Esophagus squamous epithelium (tissue), 4 donors: ENCODE measurements around the gene TAGLN3.

Experiments
- POLR2A ChIP-seq, 4 donors: fragments of 450-650 bp; IDR thresholded peaks; one replicate each; pipeline ENCODE4 v1.6.1; 2017; ENCODE audit warnings: antibody characterized with exemption in 4 of 4, mild to moderate bottlenecking in 4 of 4, moderate library complexity in 3 of 4
- TF ChIP-seq, protein P1 (sequence below), 6 experiments: fragments of 450-650 bp in 4 of 6; fragments of 200-600 bp in 2 of 6; sonication (generic) in 2 of 6; IDR thresholded peaks; one replicate each; pipeline ENCODE4 v1.5.1; 2016 to 2019; ENCODE audit warnings: antibody characterized with exemption in 6 of 6, mild to moderate bottlenecking in 4 of 6, moderate library complexity in 4 of 6

DNA sequence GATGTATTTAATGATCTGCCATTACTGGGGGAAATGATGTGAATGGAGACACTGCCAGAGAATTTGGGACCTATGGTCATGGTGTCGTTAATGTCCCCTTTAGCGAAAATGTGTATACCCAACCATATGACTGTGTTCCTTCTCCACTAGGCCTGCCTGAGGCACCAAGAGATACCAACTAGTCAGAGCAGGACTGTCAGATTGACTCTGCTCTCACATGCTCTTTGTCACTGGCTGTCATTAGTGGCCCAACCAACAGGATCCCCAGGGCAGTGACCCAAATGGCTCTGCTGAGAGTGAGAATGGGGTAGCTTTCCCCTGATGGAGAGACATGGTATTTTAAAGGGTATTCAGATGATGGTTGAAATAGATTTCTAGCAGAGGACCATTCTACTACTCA, 2.8 kb downstream of the TAGLN3 start:
- TF ChIP-seq, protein P1, sequence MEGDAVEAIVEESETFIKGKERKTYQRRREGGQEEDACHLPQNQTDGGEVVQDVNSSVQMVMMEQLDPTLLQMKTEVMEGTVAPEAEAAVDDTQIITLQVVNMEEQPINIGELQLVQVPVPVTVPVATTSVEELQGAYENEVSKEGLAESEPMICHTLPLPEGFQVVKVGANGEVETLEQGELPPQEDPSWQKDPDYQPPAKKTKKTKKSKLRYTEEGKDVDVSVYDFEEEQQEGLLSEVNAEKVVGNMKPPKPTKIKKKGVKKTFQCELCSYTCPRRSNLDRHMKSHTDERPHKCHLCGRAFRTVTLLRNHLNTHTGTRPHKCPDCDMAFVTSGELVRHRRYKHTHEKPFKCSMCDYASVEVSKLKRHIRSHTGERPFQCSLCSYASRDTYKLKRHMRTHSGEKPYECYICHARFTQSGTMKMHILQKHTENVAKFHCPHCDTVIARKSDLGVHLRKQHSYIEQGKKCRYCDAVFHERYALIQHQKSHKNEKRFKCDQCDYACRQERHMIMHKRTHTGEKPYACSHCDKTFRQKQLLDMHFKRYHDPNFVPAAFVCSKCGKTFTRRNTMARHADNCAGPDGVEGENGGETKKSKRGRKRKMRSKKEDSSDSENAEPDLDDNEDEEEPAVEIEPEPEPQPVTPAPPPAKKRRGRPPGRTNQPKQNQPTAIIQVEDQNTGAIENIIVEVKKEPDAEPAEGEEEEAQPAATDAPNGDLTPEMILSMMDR (IDR thresholded peaks at IDR 0.05): no peak
- no peak for TF ChIP-seq POLR2A (IDR thresholded peaks at IDR 0.05)
